HEK293 (cell line): ENCODE data around the gene GNL2.

Source experiments
- CTCF ChIA-PET: fragments of 350-600 bp; formaldehyde crosslinking; extraction: SDS; loops from one replicate; lab custom pipeline; 2021; ENCODE audit warnings: antibody characterized with exemption; lab: Yijun Ruan, JAX
- POLR2A ChIA-PET: fragments of 300-600 bp; formaldehyde crosslinking; extraction: SDS; loops from one replicate; lab custom pipeline; 2020; ENCODE audit warnings: antibody characterized with exemption, inconsistent platforms; lab: Yijun Ruan, JAX
- H3K27ac ChIP-seq: fragments of 200-500 bp; sonication (Bioruptor generic); 2 replicates; pipeline ENCODE4 v1.5.1; 2014; ENCODE audit warnings: low read depth, low read length, control low read depth, inconsistent platforms; ENCODE audit errors: extremely low read depth
- H3K36me3 ChIP-seq, 2 experiments: fragments of 200-500 bp in 1 of 2; sonication (Bioruptor generic) in 1 of 2; 1 replicate in 1 of 2; 2 replicates in 1 of 2; pipeline ENCODE4 v1.5.1; 2014 to 2017; ENCODE audit warnings: inconsistent platforms in 2 of 2, low read length in 2 of 2; ENCODE audit not compliant: control insufficient read depth in 2 of 2, insufficient read depth in 1 of 2
- H3K4me1 ChIP-seq: fragments of 200-500 bp; sonication (Bioruptor generic); 2 replicates; pipeline ENCODE4 v1.5.1; 2014; ENCODE audit warnings: mild to moderate bottlenecking, low read length, inconsistent platforms; ENCODE audit not compliant: control insufficient read depth, insufficient read depth
- H3K4me3 ChIP-seq: 2 replicates; pipeline ENCODE4 v1.5.1; 2011; ENCODE audit warnings: low read depth, mild to moderate bottlenecking, control low read depth, low read length, moderate library complexity
- H3K9me3 ChIP-seq: fragments of 200-500 bp; sonication (Bioruptor generic); 2 replicates; pipeline ENCODE4 v1.5.1; 2014; ENCODE audit warnings: low read depth, low read length, inconsistent platforms; ENCODE audit not compliant: control insufficient read depth, insufficient read depth
- HIC1 ChIP-seq: fragments of 450-650 bp; formaldehyde crosslinking; IDR thresholded peaks from 2 replicates; pipeline ENCODE4 v1.5.1; 2016; ENCODE audit warnings: missing biosample characterization, missing genetic modification characterization
- KLF10 ChIP-seq: fragments of 450-650 bp; IDR thresholded peaks from 2 replicates; pipeline ENCODE4 v1.5.1; 2018; ENCODE audit warnings: missing biosample characterization, mild to moderate bottlenecking, missing genetic modification characterization
- SP3 ChIP-seq: fragments of 450-650 bp; formaldehyde crosslinking; IDR thresholded peaks from 2 replicates; pipeline ENCODE4 v1.5.1; 2016; ENCODE audit warnings: missing biosample characterization, missing genetic modification characterization
- SP7 ChIP-seq: fragments of 450-650 bp; formaldehyde crosslinking; IDR thresholded peaks from 2 replicates; pipeline ENCODE4 v1.5.1; 2016; ENCODE audit warnings: missing biosample characterization, missing genetic modification characterization
- ZBTB10 ChIP-seq: fragments of 450-650 bp; formaldehyde crosslinking; IDR thresholded peaks from 2 replicates; pipeline ENCODE4 v1.5.1; 2016; ENCODE audit warnings: missing biosample characterization, missing genetic modification characterization
- ZBTB21 ChIP-seq: fragments of 450-650 bp; formaldehyde crosslinking; IDR thresholded peaks from 2 replicates; pipeline ENCODE4 v1.5.1; 2017; ENCODE audit warnings: missing biosample characterization, missing genetic modification characterization
- ZEB2 ChIP-seq: fragments of 450-650 bp; formaldehyde crosslinking; IDR thresholded peaks from 2 replicates; pipeline ENCODE4 v1.5.1; 2016; ENCODE audit warnings: missing biosample characterization, missing genetic modification characterization
- ZFP37 ChIP-seq: fragments of 450-650 bp; formaldehyde crosslinking; IDR thresholded peaks from 2 replicates; pipeline ENCODE4 v1.5.1; 2016; ENCODE audit warnings: missing biosample characterization, missing genetic modification characterization
- ZNF138 ChIP-seq: fragments of 450-650 bp; formaldehyde crosslinking; IDR thresholded peaks from 2 replicates; pipeline ENCODE4 v1.5.1; 2016; ENCODE audit warnings: missing biosample characterization, missing genetic modification characterization, borderline replicate concordance
- ZNF239 ChIP-seq: fragments of 450-650 bp; formaldehyde crosslinking; IDR thresholded peaks from 2 replicates; pipeline ENCODE4 v1.5.1; 2016; ENCODE audit warnings: missing biosample characterization, missing genetic modification characterization
- ZNF274 ChIP-seq, 2 experiments: fragments of 200-500 bp in 1 of 2; fragments of 450-650 bp in 1 of 2; sonication (Bioruptor generic) in 1 of 2; formaldehyde crosslinking in 1 of 2; IDR thresholded peaks; 2 replicates each; pipeline versions ENCODE4 v1.5.1 to v1.6.1; 2014 to 2016; ENCODE audit warnings: borderline replicate concordance in 1 of 2, inconsistent platforms in 1 of 2, low read length in 1 of 2, missing biosample characterization in 1 of 2, missing genetic modification characterization in 1 of 2
- ZNF302 ChIP-seq: fragments of 450-650 bp; formaldehyde crosslinking; IDR thresholded peaks from 2 replicates; pipeline ENCODE4 v1.5.1; 2016; ENCODE audit warnings: missing biosample characterization, missing genetic modification characterization, low read depth
- ZNF341 ChIP-seq: fragments of 450-650 bp; formaldehyde crosslinking; IDR thresholded peaks from 2 replicates; pipeline ENCODE4; 2016; ENCODE audit warnings: low read depth, missing biosample characterization, missing genetic modification characterization
- ZNF350 ChIP-seq: fragments of 450-650 bp; formaldehyde crosslinking; IDR thresholded peaks from 2 replicates; pipeline ENCODE4 v1.5.0; 2017; ENCODE audit warnings: missing biosample characterization, mild to moderate bottlenecking, missing genetic modification characterization
- ZNF37A ChIP-seq: fragments of 450-650 bp; IDR thresholded peaks from 2 replicates; pipeline ENCODE4 v1.5.1; 2018; ENCODE audit warnings: missing biosample characterization, missing genetic modification characterization
- ZNF501 ChIP-seq: fragments of 450-650 bp; formaldehyde crosslinking; IDR thresholded peaks from 2 replicates; pipeline ENCODE4 v1.5.1; 2016; ENCODE audit warnings: missing biosample characterization, missing genetic modification characterization
- ZNF510 ChIP-seq: fragments of 450-650 bp; formaldehyde crosslinking; IDR thresholded peaks from 2 replicates; pipeline ENCODE4 v1.5.1; 2018; ENCODE audit warnings: mild to moderate bottlenecking, missing genetic modification characterization, missing biosample characterization; ENCODE audit not compliant: insufficient replicate concordance
- ZNF513 ChIP-seq: fragments of 450-650 bp; IDR thresholded peaks from 2 replicates; pipeline ENCODE4 v1.5.1; 2018; ENCODE audit warnings: missing biosample characterization, missing genetic modification characterization
- ZNF518A ChIP-seq: fragments of 450-650 bp; formaldehyde crosslinking; conservative IDR thresholded peaks from 2 replicates; pipeline ENCODE4 v1.5.1; 2016; ENCODE audit warnings: low read depth, missing biosample characterization, missing genetic modification characterization
- ZNF529 ChIP-seq: fragments of 450-650 bp; formaldehyde crosslinking; IDR thresholded peaks from 2 replicates; pipeline ENCODE4 v1.5.1; 2017; ENCODE audit warnings: missing genetic modification characterization, missing biosample characterization; ENCODE audit not compliant: insufficient replicate concordance
- ZNF660 ChIP-seq: fragments of 450-650 bp; IDR thresholded peaks from 2 replicates; pipeline ENCODE4 v1.5.1; 2018; ENCODE audit warnings: missing biosample characterization, mild to moderate bottlenecking, missing genetic modification characterization
- ZNF704 ChIP-seq: fragments of 450-650 bp; formaldehyde crosslinking; IDR thresholded peaks from 2 replicates; pipeline ENCODE4 v1.5.1; 2016; ENCODE audit warnings: missing biosample characterization, missing genetic modification characterization

Gene GNL2

GRCh38 chr1:37564892-37565291 lies 30.8 kb downstream of the GNL2 start (continued):
- TF ChIP-seq ZNF513 (tag by site-specific recombination) (no peak), ZNF501 (tag by site-specific recombination) (no peak), ZNF529 (tag by site-specific recombination) (no peak), ZFP37 (tag by site-specific recombination) (no peak), ZNF37A (tag by site-specific recombination) (no peak), KLF10 (tag by site-specific recombination) (no peak)

GRCh38 chr1:37562984-37563383 lies 32.8 kb downstream of the GNL2 start:
- Histone ChIP-seq H3K36me3 (peaks cover 6 to 56% of the 10 kb centered on the region in 2 experiments; a peak in 2 of 3 replicates), H3K4me3 (no peak overlapping the region), H3K4me1 (no peaks in the 10 kb centered on the region), H3K27ac (no peak overlapping the region), H3K9me3 (no peaks in the 10 kb centered on the region)
- CTCF ChIA-PET: no interaction called here
- TF ChIP-seq ZBTB10 (tag by site-specific recombination) (no peak), ZNF660 (no peak), ZNF138 (no peak), SP3 (tag by site-specific recombination) (no peak), SP7 (tag by site-specific recombination) (no peak), ZNF704 (tag by site-specific recombination) (no peak), ZNF510 (no peak), ZNF302 (tag by site-specific recombination) (no peak), ZNF518A (tag by site-specific recombination) (no peak), ZBTB21 (tag by site-specific recombination) (no peak), ZEB2 (no peak), ZNF239 (tag by site-specific recombination) (no peak), ZNF350 (tag by site-specific recombination) (no peak), ZNF341 (tag by site-specific recombination) (no peak), ZNF274 (IDR thresholded peaks at IDR 0.05; ENCODE audit: low read length) (no peak), ZNF274 (tag by site-specific recombination; IDR thresholded peaks at IDR 0.05; ENCODE audit: borderline replicate concordance) (no peak), HIC1 (no peak)
- TF ChIP-seq, all 188 proteins: peak for 0
- POLR2A ChIA-PET: interaction anchor here (1.1 kb wide), 1 partner anchor 203 kb away, joined by 3 read pairs; no protein-coding TSS in a partner anchor
